Colon (tissue), 2 donors: ENCODE data around the gene OR52E8.

Experiments used
- FAIRE-seq: peaks from 2 replicates; lab custom pipeline; 2012; peaks lifted over from hg19 to GRCh38; lab: Jason Lieb, UNC
- donor health status: control.
- donor health status: control.

OR52E8 gene

GRCh38 chr11:5807580-5807979, 49.9 kb downstream of the OR52E8 start:
- no peak for FAIRE-seq
